IMR-90 (cell line): ENCODE results near the gene ITGB5. TPM values are rescaled to one million over a fixed set of nuclear protein-coding genes. Genes with fewer than 3 reads are reported as not detected.

Experiments used
- ATAC-seq: fragments of 200-7000 bp; cut with Tn5 transposase; 2 replicates; pipeline ENCODE4 v1.9.1; 2020; ENCODE audit warnings: low read depth, mild to moderate bottlenecking, moderate library complexity
- BruUV-seq: library from RNA; stranded (reverse); fragments of 400-500 nt; replicated peaks from 2 replicates; lab custom pipeline; 2021; lab: Mats Ljungman, UMichigan
- CTCF ChIA-PET: fragments of 300-600 bp; formaldehyde crosslinking; extraction: SDS; loops from one replicate; lab custom pipeline; 2021; ENCODE audit warnings: antibody characterized with exemption; lab: Yijun Ruan, JAX
- POLR2A ChIA-PET: fragments of 300-600 bp; sonication (Branson Sonifier 250); formaldehyde crosslinking; loops from one replicate; lab custom pipeline; 2022; ENCODE audit warnings: antibody characterized with exemption; ENCODE audit not compliant: unreplicated experiment; lab: Charles Lee
- DNase-seq: peaks from one replicate; pipeline ENCODE4 v3.0.0; 2013
- H2AFZ ChIP-seq: replicated peaks from 2 replicates; pipeline ENCODE3; 2013; ENCODE audit warnings: low read length, mild to moderate bottlenecking; ENCODE audit not compliant: poor library complexity
- H2AK5ac ChIP-seq: 2 replicates; pipeline ENCODE4 v1.6.1; 2013; ENCODE audit warnings: low read depth, low read length, inconsistent platforms
- H2AK9ac ChIP-seq: replicated peaks from 2 replicates; pipeline ENCODE3; 2013; ENCODE audit warnings: mild to moderate bottlenecking, low read depth, low read length, moderate library complexity; ENCODE audit not compliant: poor library complexity
- H2BK120ac ChIP-seq: 2 replicates; pipeline ENCODE4 v1.6.1; 2013; ENCODE audit warnings: low read depth, low read length, inconsistent platforms
- H2BK15ac ChIP-seq: 3 replicates; pipeline ENCODE4 v1.6.1; 2013; ENCODE audit warnings: low read depth, low read length, inconsistent platforms
- H2BK20ac ChIP-seq: 2 replicates; pipeline ENCODE4 v1.6.1; 2013; ENCODE audit warnings: low read depth, mild to moderate bottlenecking, inconsistent platforms, low read length, moderate library complexity
- H2BK5ac ChIP-seq: 2 replicates; pipeline ENCODE4 v1.6.1; 2013; ENCODE audit warnings: mild to moderate bottlenecking, low read depth, low read length, inconsistent platforms; ENCODE audit not compliant: poor library complexity, severe bottlenecking
- H3K14ac ChIP-seq: replicated peaks from 2 replicates; pipeline ENCODE4 v1.6.1; 2013; ENCODE audit warnings: low read depth, low read length, inconsistent platforms
- H3K18ac ChIP-seq: 2 replicates; pipeline ENCODE4 v1.6.1; 2013; ENCODE audit warnings: low read depth, low read length, control low read depth
- H3K23ac ChIP-seq: 2 replicates; pipeline ENCODE4 v1.6.1; 2013; ENCODE audit warnings: low read depth, low read length, inconsistent platforms
- H3K27ac ChIP-seq: 2 replicates; pipeline ENCODE4 v1.5.1; 2013; ENCODE audit warnings: mild to moderate bottlenecking, control low read depth, low read length; ENCODE audit not compliant: insufficient read depth
- H3K27me3 ChIP-seq: 2 replicates; pipeline ENCODE4 v1.6.1; 2013; ENCODE audit warnings: low read length; ENCODE audit not compliant: control insufficient read depth, insufficient read depth
- H3K36me3 ChIP-seq: 2 replicates; pipeline ENCODE4 v1.6.1; 2013; ENCODE audit warnings: low read length, mixed read lengths; ENCODE audit not compliant: control insufficient read depth, insufficient read depth
- H3K4ac ChIP-seq: 2 replicates; pipeline ENCODE4 v1.6.1; 2013; ENCODE audit warnings: low read depth, low read length, inconsistent platforms
- H3K4me1 ChIP-seq: 2 replicates; pipeline ENCODE4 v1.6.1; 2013; ENCODE audit warnings: low read length, mixed read lengths; ENCODE audit not compliant: control insufficient read depth, insufficient read depth
- H3K4me2 ChIP-seq: 2 replicates; pipeline ENCODE4 v1.6.1; 2013; ENCODE audit warnings: low read depth, mild to moderate bottlenecking, control low read depth, low read length, moderate library complexity
- H3K4me3 ChIP-seq: 2 replicates; pipeline ENCODE4 v1.5.1; 2013; ENCODE audit warnings: low read depth, mild to moderate bottlenecking, control low read depth, low read length, moderate library complexity; ENCODE audit not compliant: insufficient read depth
- H3K56ac ChIP-seq: 2 replicates; pipeline ENCODE4 v1.6.1; 2013; ENCODE audit warnings: low read length, inconsistent platforms; ENCODE audit not compliant: insufficient read depth; ENCODE audit errors: extremely low read depth
- H3K79me1 ChIP-seq, 2 experiments: 2 replicates each; pipeline ENCODE4 v1.6.1; 2013; ENCODE audit warnings: low read length in 2 of 2, inconsistent platforms in 1 of 2, low read depth in 1 of 2
- H3K9ac ChIP-seq: 2 replicates; pipeline ENCODE4 v1.6.1; 2013; ENCODE audit warnings: low read depth, low read length, control low read depth
- H3K9me1 ChIP-seq: 2 replicates; pipeline ENCODE4 v1.6.1; 2013; ENCODE audit warnings: low read length, inconsistent platforms; ENCODE audit not compliant: insufficient read depth
- H3K9me3 ChIP-seq: 2 replicates; pipeline ENCODE4 v1.6.1; 2013; ENCODE audit warnings: low read length; ENCODE audit not compliant: control insufficient read depth, insufficient read depth
- H4K20me1 ChIP-seq: 2 replicates; pipeline ENCODE4 v1.6.1; 2013; ENCODE audit warnings: low read length, inconsistent platforms; ENCODE audit not compliant: insufficient read depth
- H4K5ac ChIP-seq: 2 replicates; pipeline ENCODE4 v1.6.1; 2013; ENCODE audit warnings: mild to moderate bottlenecking, low read depth, low read length, control low read depth
- H4K8ac ChIP-seq, 2 experiments: 2 replicates each; pipeline ENCODE4 v1.6.1; 2013; ENCODE audit warnings: low read depth in 2 of 2, low read length in 2 of 2, control low read depth in 1 of 2, inconsistent platforms in 1 of 2
- H4K91ac ChIP-seq: 2 replicates; pipeline ENCODE4 v1.6.1; 2013; ENCODE audit warnings: low read depth, low read length, inconsistent platforms; ENCODE audit not compliant: insufficient read depth
- BHLHE40 ChIP-seq: fragments of 150-350 bp; IDR thresholded peaks from 2 replicates; pipeline ENCODE4 v1.6.1; 2016; ENCODE audit warnings: mild to moderate bottlenecking, low read depth, low read length
- CEBPB ChIP-seq: IDR thresholded peaks from 2 replicates; pipeline ENCODE4 v1.6.1; 2012; ENCODE audit warnings: low read depth, low read length, improper control_type of control experiment
- CHD1 ChIP-seq: IDR thresholded peaks from 2 replicates; pipeline ENCODE4 v1.6.1; 2012; ENCODE audit warnings: low read depth, low read length, improper control_type of control experiment
- CTCF ChIP-seq: conservative IDR thresholded peaks from 2 replicates; pipeline ENCODE4 v1.5.1; 2012; ENCODE audit warnings: mild to moderate bottlenecking, low read depth, low read length, improper control_type of control experiment
- ELK1 ChIP-seq: fragments of 150-350 bp; IDR thresholded peaks from 2 replicates; pipeline ENCODE4 v1.6.1; 2016; ENCODE audit warnings: low read depth, mild to moderate bottlenecking, low read length, moderate library complexity, borderline replicate concordance
- FOS ChIP-seq: fragments of 150-350 bp; IDR thresholded peaks from 2 replicates; pipeline ENCODE4 v1.6.1; 2016; ENCODE audit warnings: low read depth, low read length
- MAFK ChIP-seq: IDR thresholded peaks from 2 replicates; pipeline ENCODE4 v1.6.1; 2012; ENCODE audit warnings: low read depth, low read length, improper control_type of control experiment
- MAZ ChIP-seq: IDR thresholded peaks from 2 replicates; pipeline ENCODE4 v1.6.1; 2012; ENCODE audit warnings: low read depth, mild to moderate bottlenecking, low read length, improper control_type of control experiment, moderate library complexity, borderline replicate concordance
- MXI1 ChIP-seq: IDR thresholded peaks from 2 replicates; pipeline ENCODE4 v1.6.1; 2012; ENCODE audit warnings: low read depth, mild to moderate bottlenecking, low read length, moderate library complexity, borderline replicate concordance
- NFE2L2 ChIP-seq: fragments of 150-350 bp; IDR thresholded peaks from 2 replicates; pipeline ENCODE4 v1.6.1; 2016; ENCODE audit warnings: low read depth, mild to moderate bottlenecking, low read length
- POLR2A ChIP-seq: IDR thresholded peaks from 2 replicates; pipeline ENCODE4 v1.6.1; 2012; ENCODE audit warnings: mild to moderate bottlenecking, low read depth, low read length
- RCOR1 ChIP-seq: IDR thresholded peaks from 2 replicates; pipeline ENCODE4 v1.6.1; 2012; ENCODE audit warnings: mild to moderate bottlenecking, low read length, improper control_type of control experiment; ENCODE audit not compliant: insufficient replicate concordance
- RFX5 ChIP-seq: IDR thresholded peaks from 2 replicates; pipeline ENCODE4 v1.8.0; 2012; ENCODE audit warnings: low read depth, mild to moderate bottlenecking, low read length, moderate library complexity
- SMC3 ChIP-seq: fragments of 150-350 bp; IDR thresholded peaks from 2 replicates; pipeline ENCODE4 v1.6.1; 2016; ENCODE audit warnings: low read depth, mild to moderate bottlenecking, antibody characterized with exemption, low read length, moderate library complexity
- WGBS, 2 experiments: methylation state at CpG; one replicate each; pipeline versions ENCODE4 v1.1.5 to v1.1.7; 2013; ENCODE audit warnings: missing lambda C conversion rate in 2 of 2; ENCODE audit not compliant: insufficient read length in 1 of 2; ENCODE audit errors: extremely low coverage in 2 of 2; 5-methylcytosine and 5-hydroxymethylcytosine counted together
- dilution Hi-C: fragments of 300-500 bp; cut with HindIII; formaldehyde crosslinking; loops from one replicate; pipeline ENCODE4 v1.14.3; 2018; ENCODE audit warnings: low sequenced_read_pairs; ENCODE audit not compliant: unreplicated experiment
- in situ Hi-C: fragments of 300-500 bp; cut with MboI; formaldehyde crosslinking; loops from 3 replicates; pipeline ENCODE4 v1.14.3; 2019; ENCODE audit warnings: low sequenced_read_pairs, inconsistent platforms, mixed read lengths
- intact Hi-C: fragments of 100-400 bp; cut with micrococcal nuclease; formaldehyde crosslinking; loops from 2 replicates; pipeline ENCODE4 v1.10.0; 2022
- polyA plus RNA-seq, 3 experiments: library from polyadenylated mRNA; depleted of rRNA; stranded (reverse); fragments of >200 nt; gene quantifications; 2 replicates each; pipeline ENCODE4 v1.2.3, GENCODE V29; 2012; ENCODE audit warnings: low replicate concordance in 1 of 3
- total RNA-seq: library from RNA; depleted of rRNA; stranded (reverse); fragments of >200 nt; gene quantifications from 2 replicates; pipeline ENCODE4 v1.2.3, GENCODE V29; 2012

Gene ITGB5
- total and polyA plus RNA-seq, 2 of the 4 experiments (the other 2 are of a cell fraction): 85.0 to 101 TPM

- Histone ChIP-seq H2AFZ (no peak overlapping the region), H4K20me1 (peaks cover under 1% of the 10 kb centered on the region; the same call in 1 of the 2 replicates), H2AK5ac (peak overlapping the region; percentile 82), H3K4me2 (peak overlapping the region; percentile 66), H3K9me1 (peaks cover 24% of the 10 kb centered on the region), H2BK120ac (peak overlapping the region; percentile 84), H3K4ac (peak overlapping the region; percentile 81; the same call in 1 of the 2 replicates), H3K27me3 (no peaks in the 10 kb centered on the region), H2BK5ac (peak overlapping the region; percentile 94), H2BK15ac (peak overlapping the region; percentile 62; the same call in 2 of the 3 replicates), H3K79me1 (peaks cover 22 to 48% of the 10 kb centered on the region in 2 experiments), H3K18ac (peak overlapping the region; percentile 100), H3K9ac (0 out of 2 replicates have a peak overlapping the region, but pooled peaks have one; percentile 24), H4K91ac (peak overlapping the region; percentile 64; the same call in 1 of the 2 replicates), H2BK20ac (peak overlapping the region; percentile 76; the same call in 1 of the 2 replicates), H3K14ac (peak overlapping the region; percentile 63), H3K23ac (no peak overlapping the region), H3K4me3 (no peak overlapping the region), H3K27ac (peak overlapping the region; percentile 81), H3K36me3 (peaks cover 27% of the 10 kb centered on the region), H3K9me3 (no peaks in the 10 kb centered on the region), H3K4me1 (peaks cover 18% of the 10 kb centered on the region), H2AK9ac (peak overlapping the region; percentile 48), H4K5ac (peak overlapping the region; percentile 98), H3K56ac (no peak overlapping the region), H4K8ac (peak overlapping the region; percentile 43 to 70)
- ChIA-PET CTCF (no interaction called here), POLR2A (no interaction called here)
- intact Hi-C loops (no loop called here), in situ Hi-C loops (no loop called here), dilution Hi-C loops (no loop called here)
- DNase-seq (peak; percentile 97), ATAC-seq (peak; percentile 94)
- TF ChIP-seq MAFK: no peak
- TF ChIP-seq FOS: peak; percentile 2; the same call in 1 of the 2 replicates
- TF ChIP-seq RCOR1: no peak
- no peak for TF ChIP-seq MXI1
- no peak for TF ChIP-seq CHD1
- no peak for TF ChIP-seq ELK1
- no peak for TF ChIP-seq CTCF
- peak; percentile 74; the same call in 1 of the 2 replicates for TF ChIP-seq MAZ
- TF ChIP-seq RFX5: no peak
- no peak for TF ChIP-seq POLR2A
- TF ChIP-seq NFE2L2: no peak
- peak; percentile 82 for TF ChIP-seq BHLHE40
- peak; percentile 11; the same call in 1 of the 2 replicates for TF ChIP-seq SMC3
- peak; percentile 92 for TF ChIP-seq CEBPB
- WGBS, 2 experiments: 40% methylated on average over 2 of the region's 9 CpGs; no CpG with 5 or more reads in 1 of the 2 experiments
- no TSS peak for BruUV-seq
Observed at GRCh38 chr3:124818398-124819091, 68.6 kb downstream of the ITGB5 start.
